Astrocyte (in vitro differentiated cells and primary cell): ENCODE results near the gene S100PBP. TPM values are rescaled to one million over a fixed set of nuclear protein-coding genes. Genes with fewer than 3 reads are reported as not detected.
A peak's percentile ranks its signal among the peaks of the same experiment; 100 is the strongest.

Experiments
- DNase-seq: peaks from one replicate; pipeline ENCODE4 v3.0.0-alpha.2; 2010; ENCODE audit warnings: low read depth
- FAIRE-seq: peaks from 2 replicates; lab custom pipeline; 2011; peaks lifted over from hg19 to GRCh38; lab: Jason Lieb, UNC
- H2AFZ ChIP-seq: 2 replicates; pipeline ENCODE4 v1.6.0; 2012; ENCODE audit warnings: low read depth, low read length, inconsistent platforms
- H3K27ac ChIP-seq: 2 replicates; pipeline ENCODE4 v1.5.1; 2011; ENCODE audit warnings: low read depth, low read length, inconsistent platforms
- H3K27me3 ChIP-seq: 2 replicates; pipeline ENCODE4 v1.6.0; 2011; ENCODE audit warnings: low read length, inconsistent platforms; ENCODE audit not compliant: insufficient read depth
- H3K36me3 ChIP-seq: 2 replicates; pipeline ENCODE4 v1.5.1; 2011; ENCODE audit warnings: low read length, inconsistent platforms; ENCODE audit not compliant: insufficient read depth
- H3K4me1 ChIP-seq: 2 replicates; pipeline ENCODE4 v1.5.1; 2011; ENCODE audit warnings: low read length, inconsistent platforms; ENCODE audit not compliant: insufficient read depth
- H3K4me2 ChIP-seq: 2 replicates; pipeline ENCODE4 v1.6.0; 2012; ENCODE audit warnings: low read length, inconsistent platforms
- H3K4me3 ChIP-seq: 2 replicates; pipeline ENCODE4 v1.5.1; 2011; ENCODE audit warnings: low read depth, mild to moderate bottlenecking, low read length, inconsistent platforms; ENCODE audit not compliant: insufficient read depth
- H3K79me2 ChIP-seq: 2 replicates; pipeline ENCODE4 v1.6.0; 2012; ENCODE audit warnings: mild to moderate bottlenecking, low read length, inconsistent platforms; ENCODE audit not compliant: insufficient read depth
- H3K9ac ChIP-seq: 2 replicates; pipeline ENCODE4 v1.6.0; 2012; ENCODE audit warnings: mild to moderate bottlenecking, low read length, inconsistent platforms
- H3K9me3 ChIP-seq: 2 replicates; pipeline ENCODE4 v1.5.1; 2012; ENCODE audit warnings: low read depth, mild to moderate bottlenecking, low read length, inconsistent platforms; ENCODE audit not compliant: insufficient read depth
- H4K20me1 ChIP-seq: 2 replicates; pipeline ENCODE4 v1.6.0; 2012; ENCODE audit warnings: low read length, inconsistent platforms; ENCODE audit not compliant: insufficient read depth
- H3K27ac Mint-ChIP-seq: one replicate; pipeline ENCODE4 v1.8.0; 2021; ENCODE audit warnings: mild to moderate bottlenecking, mixed read lengths; ENCODE audit not compliant: unreplicated experiment
- H3K27me3 Mint-ChIP-seq: one replicate; pipeline ENCODE4 v1.8.0; 2021; ENCODE audit warnings: low read depth, mixed read lengths; ENCODE audit not compliant: unreplicated experiment
- H3K36me3 Mint-ChIP-seq: one replicate; pipeline ENCODE4 v1.8.0; 2021; ENCODE audit warnings: low read depth, mixed read lengths; ENCODE audit not compliant: unreplicated experiment
- H3K4me1 Mint-ChIP-seq: one replicate; pipeline ENCODE4 v1.8.0; 2021; ENCODE audit warnings: low read depth, mixed read lengths; ENCODE audit not compliant: unreplicated experiment
- H3K4me3 Mint-ChIP-seq: one replicate; pipeline ENCODE4 v1.8.0; 2021; ENCODE audit warnings: mild to moderate bottlenecking, moderate library complexity, mixed read lengths; ENCODE audit not compliant: unreplicated experiment
- H3K9me3 Mint-ChIP-seq: one replicate; pipeline ENCODE4 v1.8.0; 2021; ENCODE audit warnings: mild to moderate bottlenecking, mixed read lengths; ENCODE audit not compliant: unreplicated experiment
- EZH2 ChIP-seq: IDR thresholded peaks from 2 replicates; pipeline ENCODE4 v1.6.1; 2012; ENCODE audit warnings: mild to moderate bottlenecking, low read length, inconsistent platforms; ENCODE audit not compliant: insufficient read depth
- total RNA-seq: library from RNA; stranded (reverse); gene quantifications from 2 replicates; pipeline ENCODE4 v1.2.1, GENCODE V29; 2021
- TF ChIP-seq, protein P1 (sequence below): IDR thresholded peaks from 2 replicates; pipeline ENCODE4 v1.5.1; 2011; ENCODE audit warnings: low read depth, mild to moderate bottlenecking, inconsistent platforms, low read length, moderate library complexity; ENCODE audit not compliant: insufficient read depth

The S100PBP gene
- total RNA-seq, 1 donor from 2014 or later = 40.3 TPM

DNA sequence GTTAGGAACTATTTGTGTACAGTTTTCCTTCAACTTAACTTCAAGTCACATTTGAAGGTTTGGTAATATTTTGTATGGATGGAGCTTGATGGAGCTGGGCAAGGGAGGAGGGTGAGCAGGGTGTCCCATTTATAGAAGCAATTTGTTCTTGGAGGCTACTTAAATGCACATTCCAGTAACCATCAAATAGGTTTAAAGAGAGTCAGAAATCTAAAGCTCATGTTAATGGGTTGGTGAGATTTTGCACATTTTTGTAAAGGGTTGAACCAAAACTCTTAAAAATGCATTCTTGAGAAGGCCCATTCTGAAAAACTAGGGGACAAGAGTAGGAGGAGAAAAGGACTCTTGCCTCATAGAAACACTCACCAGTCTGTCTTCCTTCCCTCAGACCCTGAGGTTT lies 43.1 kb downstream of the S100PBP start:
- peaks cover 23% of the 10 kb centered on the region for H3K36me3 Mint-ChIP-seq
- no peak overlapping the region for H3K9ac ChIP-seq
- H4K20me1 ChIP-seq = peaks cover 4% of the 10 kb centered on the region
- H3K4me3 Mint-ChIP-seq = no peak overlapping the region
- peaks cover 7% of the 10 kb centered on the region for H3K4me1 Mint-ChIP-seq
- no peak overlapping the region for H3K4me2 ChIP-seq
- no peak overlapping the region for H2AFZ ChIP-seq
- H3K27ac ChIP-seq = no peak overlapping the region
- no peak for TF ChIP-seq EZH2
- TF ChIP-seq, protein P1, sequence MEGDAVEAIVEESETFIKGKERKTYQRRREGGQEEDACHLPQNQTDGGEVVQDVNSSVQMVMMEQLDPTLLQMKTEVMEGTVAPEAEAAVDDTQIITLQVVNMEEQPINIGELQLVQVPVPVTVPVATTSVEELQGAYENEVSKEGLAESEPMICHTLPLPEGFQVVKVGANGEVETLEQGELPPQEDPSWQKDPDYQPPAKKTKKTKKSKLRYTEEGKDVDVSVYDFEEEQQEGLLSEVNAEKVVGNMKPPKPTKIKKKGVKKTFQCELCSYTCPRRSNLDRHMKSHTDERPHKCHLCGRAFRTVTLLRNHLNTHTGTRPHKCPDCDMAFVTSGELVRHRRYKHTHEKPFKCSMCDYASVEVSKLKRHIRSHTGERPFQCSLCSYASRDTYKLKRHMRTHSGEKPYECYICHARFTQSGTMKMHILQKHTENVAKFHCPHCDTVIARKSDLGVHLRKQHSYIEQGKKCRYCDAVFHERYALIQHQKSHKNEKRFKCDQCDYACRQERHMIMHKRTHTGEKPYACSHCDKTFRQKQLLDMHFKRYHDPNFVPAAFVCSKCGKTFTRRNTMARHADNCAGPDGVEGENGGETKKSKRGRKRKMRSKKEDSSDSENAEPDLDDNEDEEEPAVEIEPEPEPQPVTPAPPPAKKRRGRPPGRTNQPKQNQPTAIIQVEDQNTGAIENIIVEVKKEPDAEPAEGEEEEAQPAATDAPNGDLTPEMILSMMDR = no peak
- no peaks in the 10 kb centered on the region for H3K9me3 ChIP-seq
- no peaks in the 10 kb centered on the region for H3K27me3 Mint-ChIP-seq
- H3K27ac Mint-ChIP-seq = no peak overlapping the region
- FAIRE-seq = peak; percentile 20
- no peaks in the 10 kb centered on the region for H3K79me2 ChIP-seq
- no peaks in the 10 kb centered on the region for H3K4me1 ChIP-seq
- no peaks in the 10 kb centered on the region for H3K9me3 Mint-ChIP-seq
- DNase-seq = no peak
- no peaks in the 10 kb centered on the region for H3K27me3 ChIP-seq
- H3K36me3 ChIP-seq = no peaks in the 10 kb centered on the region
- H3K4me3 ChIP-seq = no peak overlapping the region

DNA sequence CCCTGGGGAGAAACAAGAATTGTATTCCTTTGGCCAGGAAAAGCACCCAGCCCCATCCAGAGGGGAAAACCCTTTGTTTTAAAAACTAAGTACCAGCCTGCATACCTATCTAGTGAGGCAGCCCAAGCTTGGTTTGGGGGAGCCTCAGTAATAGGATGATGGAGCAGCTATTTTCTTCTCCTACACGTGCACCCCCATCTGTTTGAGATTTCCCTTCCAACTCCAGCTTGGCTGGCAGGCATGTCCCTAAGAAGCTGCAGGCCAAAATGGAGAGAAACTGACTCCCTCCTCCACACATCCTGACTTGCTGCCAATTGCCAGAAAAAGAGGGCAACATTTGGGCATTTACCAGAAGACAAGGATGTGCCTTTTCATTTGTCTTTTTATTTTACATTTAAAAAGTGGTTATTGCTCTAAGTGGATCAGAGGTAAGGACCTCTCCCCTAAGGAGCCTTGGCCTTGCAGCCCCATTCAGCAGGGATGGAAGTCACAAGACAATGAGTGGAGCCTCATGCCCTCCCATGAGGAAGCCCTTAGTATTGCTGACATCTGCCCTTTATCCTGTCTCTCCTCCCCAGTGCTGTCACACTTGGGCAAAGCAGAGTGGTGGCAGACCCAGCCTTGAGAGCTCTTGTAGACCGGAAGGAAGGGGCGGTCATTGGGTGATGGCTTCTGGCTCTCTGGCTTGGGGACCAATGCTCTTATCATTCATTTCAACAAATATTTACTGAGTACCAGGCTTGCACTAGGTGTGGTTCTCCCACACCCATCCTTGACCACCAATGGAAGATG lies 44.6 kb downstream of the S100PBP start:
- Histone ChIP-seq H3K27me3 (no peaks in the 10 kb centered on the region), H3K9me3 (no peaks in the 10 kb centered on the region), H4K20me1 (peaks cover 4% of the 10 kb centered on the region), H2AFZ (no peak overlapping the region), H3K4me2 (no peak overlapping the region), H3K36me3 (no peaks in the 10 kb centered on the region), H3K9ac (no peak overlapping the region), H3K4me1 (no peaks in the 10 kb centered on the region), H3K79me2 (no peaks in the 10 kb centered on the region), H3K27ac (no peak overlapping the region), H3K4me3 (no peak overlapping the region)
- no peak for FAIRE-seq
- Mint-ChIP-seq H3K4me3 (no peak overlapping the region), H3K27ac (no peak overlapping the region), H3K9me3 (no peaks in the 10 kb centered on the region), H3K27me3 (peaks cover 3% of the 10 kb centered on the region), H3K4me1 (peaks cover 7% of the 10 kb centered on the region), H3K36me3 (peaks cover 20% of the 10 kb centered on the region)
- no peak for TF ChIP-seq EZH2
- TF ChIP-seq, protein P1 = no peak
- no peak for DNase-seq

DNA sequence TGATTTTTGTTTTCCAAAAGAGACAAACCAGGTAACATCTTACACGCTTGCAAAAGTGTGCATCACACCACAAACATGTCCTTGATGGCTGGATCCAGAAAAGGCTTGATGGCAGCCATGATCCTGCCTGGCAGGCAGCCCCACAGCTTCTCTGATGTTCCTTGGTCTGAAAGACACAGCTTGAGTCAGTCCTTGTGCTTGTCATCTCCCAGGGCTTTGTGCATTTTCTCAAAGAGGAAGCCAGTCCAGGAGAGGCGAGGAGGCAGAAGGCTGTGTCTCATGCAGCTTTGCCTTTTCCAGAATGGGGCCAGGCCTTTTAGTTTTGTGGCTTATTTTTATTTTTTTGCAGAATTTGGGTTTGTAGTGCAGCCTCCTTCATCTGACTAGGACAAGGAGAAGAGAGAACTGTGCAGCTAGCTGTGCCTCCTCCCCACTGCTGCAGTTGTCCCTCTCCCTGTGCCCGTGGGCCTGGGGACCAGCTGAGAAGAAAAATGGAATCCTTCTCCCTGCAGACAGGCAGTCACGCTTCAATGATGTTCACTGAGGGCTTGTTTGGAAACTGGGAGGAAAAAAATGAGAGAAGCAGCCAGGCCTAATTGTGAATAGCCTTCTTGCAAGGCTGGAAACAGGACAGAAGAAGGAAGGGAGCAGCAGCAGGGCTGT lies 45.9 kb downstream of the S100PBP start:
- Histone ChIP-seq H3K9me3 (no peaks in the 10 kb centered on the region), H3K9ac (no peak overlapping the region), H3K36me3 (no peaks in the 10 kb centered on the region), H3K4me1 (no peaks in the 10 kb centered on the region), H3K4me2 (no peak overlapping the region), H4K20me1 (peaks cover 4% of the 10 kb centered on the region), H3K27me3 (no peaks in the 10 kb centered on the region), H2AFZ (no peak overlapping the region), H3K27ac (no peak overlapping the region), H3K79me2 (no peaks in the 10 kb centered on the region), H3K4me3 (no peak overlapping the region)
- Mint-ChIP-seq H3K27me3 (peaks cover 9% of the 10 kb centered on the region), H3K9me3 (no peaks in the 10 kb centered on the region), H3K4me1 (peaks cover 7% of the 10 kb centered on the region), H3K27ac (no peak overlapping the region), H3K36me3 (peaks cover 19% of the 10 kb centered on the region), H3K4me3 (no peak overlapping the region)
- DNase-seq (no peak), FAIRE-seq (no peak)
- TF ChIP-seq EZH2 = no peak
- TF ChIP-seq, protein P1 = no peak
